H9 (cell line): ENCODE measurements around the gene S100A7A. TPM values are rescaled to one million over a fixed set of nuclear protein-coding genes. Genes with fewer than 3 reads are reported as not detected.

Source experiments
- DNase-seq: peaks from one replicate; pipeline ENCODE4 v3.0.0-alpha.2; 2017
- H2AFZ ChIP-seq: one replicate; pipeline ENCODE4 v1.6.1; 2013; ENCODE audit warnings: mild to moderate bottlenecking, low read length, control low read depth, moderate library complexity
- H2AK5ac ChIP-seq: 2 replicates; pipeline ENCODE4 v1.6.1; 2013; ENCODE audit warnings: low read length, control low read depth, mixed read lengths; ENCODE audit not compliant: insufficient read length
- H2BK120ac ChIP-seq: one replicate; pipeline ENCODE4 v1.6.1; 2013; ENCODE audit warnings: low read depth, mild to moderate bottlenecking, low read length, control low read depth, inconsistent platforms; ENCODE audit not compliant: poor library complexity, severe bottlenecking
- H2BK12ac ChIP-seq: 2 replicates; pipeline ENCODE4 v1.6.1; 2013; ENCODE audit warnings: low read length, control low read depth, mixed read lengths, low read depth; ENCODE audit not compliant: insufficient read length
- H2BK15ac ChIP-seq: 2 replicates; pipeline ENCODE4 v1.6.1; 2013; ENCODE audit warnings: low read depth, low read length, control low read depth
- H2BK20ac ChIP-seq: one replicate; pipeline ENCODE4 v1.6.1; 2013; ENCODE audit warnings: low read depth, mild to moderate bottlenecking, low read length, control low read depth, inconsistent platforms; ENCODE audit not compliant: poor library complexity, severe bottlenecking
- H2BK5ac ChIP-seq: 2 replicates; pipeline ENCODE4 v1.6.1; 2013; ENCODE audit warnings: low read length, control low read depth, mixed read lengths; ENCODE audit not compliant: insufficient read length
- H3K14ac ChIP-seq: 2 replicates; pipeline ENCODE4 v1.6.1; 2013; ENCODE audit warnings: low read length, control low read depth; ENCODE audit not compliant: insufficient read depth
- H3K18ac ChIP-seq: 2 replicates; pipeline ENCODE4 v1.6.1; 2013; ENCODE audit warnings: low read depth, mild to moderate bottlenecking, mixed read lengths, low read length, control low read depth; ENCODE audit not compliant: insufficient read length
- H3K23ac ChIP-seq: 2 replicates; pipeline ENCODE4 v1.6.1; 2013; ENCODE audit warnings: low read length, control low read depth, mixed read lengths, low read depth; ENCODE audit not compliant: insufficient read length
- H3K23me2 ChIP-seq: 2 replicates; pipeline ENCODE4 v1.6.1; 2013; ENCODE audit warnings: low read depth, mild to moderate bottlenecking, mixed read lengths, low read length, control low read depth; ENCODE audit not compliant: insufficient read length, poor library complexity, severe bottlenecking
- H3K27ac ChIP-seq: 2 replicates; pipeline ENCODE4 v1.5.1; 2013; ENCODE audit warnings: low read length, control low read depth, mixed read lengths, low read depth; ENCODE audit not compliant: insufficient read length
- H3K27me3 ChIP-seq: 2 replicates; pipeline ENCODE4 v1.6.1; 2013; ENCODE audit warnings: low read length, control low read depth, inconsistent platforms; ENCODE audit not compliant: insufficient read depth
- H3K4ac ChIP-seq: 2 replicates; pipeline ENCODE4 v1.6.1; 2013; ENCODE audit warnings: low read depth, mild to moderate bottlenecking, control low read depth, inconsistent platforms, low read length, moderate library complexity
- H3K4me1 ChIP-seq: 2 replicates; pipeline ENCODE4 v1.6.1; 2013; ENCODE audit warnings: low read length, control low read depth, inconsistent platforms; ENCODE audit not compliant: insufficient read depth
- H3K4me2 ChIP-seq: 2 replicates; pipeline ENCODE4 v1.6.1; 2013; ENCODE audit warnings: low read length, control low read depth, mixed read lengths; ENCODE audit not compliant: insufficient read length, insufficient read depth
- H3K56ac ChIP-seq: 2 replicates; pipeline ENCODE4 v1.6.1; 2013; ENCODE audit warnings: low read depth, mild to moderate bottlenecking, mixed read lengths, low read length, control low read depth; ENCODE audit not compliant: insufficient read length
- H3K79me1 ChIP-seq: 2 replicates; pipeline ENCODE4 v1.6.1; 2013; ENCODE audit warnings: low read depth, mild to moderate bottlenecking, moderate library complexity, low read length, control low read depth, inconsistent platforms; ENCODE audit not compliant: insufficient read depth, poor library complexity, severe bottlenecking
- H3K79me2 ChIP-seq: 2 replicates; pipeline ENCODE4 v1.6.1; 2013; ENCODE audit warnings: low read length, control low read depth, inconsistent platforms; ENCODE audit not compliant: insufficient read depth
- H3K9ac ChIP-seq: 2 replicates; pipeline ENCODE4 v1.6.1; 2013; ENCODE audit warnings: low read length, control low read depth, mixed read lengths; ENCODE audit not compliant: insufficient read length; ENCODE audit errors: extremely low read depth
- H3K9me3 ChIP-seq: one replicate; pipeline ENCODE4 v1.6.1; 2013; ENCODE audit warnings: low read depth, low read length, inconsistent platforms; ENCODE audit not compliant: control insufficient read depth
- H3T11ph ChIP-seq: one replicate; pipeline ENCODE4 v1.6.1; 2013; ENCODE audit warnings: mild to moderate bottlenecking, low read length, control low read depth, inconsistent platforms
- H4K20me1 ChIP-seq: one replicate; pipeline ENCODE4 v1.6.1; 2013; ENCODE audit not compliant: control insufficient read depth, insufficient read length, insufficient read depth
- H4K5ac ChIP-seq: 2 replicates; pipeline ENCODE4 v1.6.1; 2013; ENCODE audit warnings: low read depth, mild to moderate bottlenecking, mixed read lengths, low read length, control low read depth; ENCODE audit not compliant: insufficient read length
- H4K8ac ChIP-seq: replicated peaks from 2 replicates; pipeline ENCODE4 v1.6.1; 2013; ENCODE audit warnings: low read length, control low read depth, mixed read lengths, low read depth; ENCODE audit not compliant: insufficient read length
- H4K91ac ChIP-seq: 2 replicates; pipeline ENCODE4 v1.6.1; 2013; ENCODE audit warnings: low read depth, mild to moderate bottlenecking, moderate library complexity, mixed read lengths, low read length, control low read depth; ENCODE audit not compliant: insufficient read length
- H3K27ac Mint-ChIP-seq, 3 experiments: 2 replicates in 2 of 3; 3 replicates in 1 of 3; pipeline ENCODE4 v1.8.0; 2020 to 2021; ENCODE audit warnings: mixed read lengths in 3 of 3, mild to moderate bottlenecking in 1 of 3, moderate library complexity in 1 of 3
- H3K27me3 Mint-ChIP-seq: 2 replicates; pipeline ENCODE4 v1.8.0; 2021; ENCODE audit warnings: low read depth, mild to moderate bottlenecking, moderate library complexity, mixed read lengths
- H3K36me3 Mint-ChIP-seq, 3 experiments: 2 replicates in 2 of 3; 3 replicates in 1 of 3; pipeline ENCODE4 v1.8.0; 2020 to 2021; ENCODE audit warnings: low read depth in 3 of 3, mixed read lengths in 3 of 3; ENCODE audit not compliant: insufficient read depth in 1 of 3
- H3K4me1 Mint-ChIP-seq, 2 experiments: 2 replicates each; pipeline ENCODE4 v1.8.0; 2020; ENCODE audit warnings: mixed read lengths in 2 of 2
- H3K4me3 Mint-ChIP-seq, 2 experiments: 2 replicates in 1 of 2; 3 replicates in 1 of 2; pipeline ENCODE4 v1.8.0; 2020 to 2021; ENCODE audit warnings: mild to moderate bottlenecking in 2 of 2, mixed read lengths in 2 of 2, moderate library complexity in 1 of 2
- H3K9me3 Mint-ChIP-seq, 2 experiments: 2 replicates in 1 of 2; 3 replicates in 1 of 2; pipeline ENCODE4 v1.8.0; 2020; ENCODE audit warnings: mild to moderate bottlenecking in 2 of 2, mixed read lengths in 2 of 2, moderate library complexity in 1 of 2
- CTCF ChIP-seq: fragments of 200-600 bp; sonication (generic); conservative IDR thresholded peaks from 3 replicates; pipeline ENCODE4 v1.8.0; 2021; ENCODE audit warnings: antibody characterized with exemption, mild to moderate bottlenecking
- WGBS: extraction: QIAGEN DNeasy Blood & Tissue Kit; methylation state at CpG from one replicate; pipeline ENCODE4 v1.1.7; 2013; ENCODE audit warnings: missing lambda C conversion rate, low lambda C conversion rate, mixed read lengths; ENCODE audit not compliant: insufficient read length; ENCODE audit errors: extremely low coverage; 5-methylcytosine and 5-hydroxymethylcytosine counted together
- total RNA-seq: library from RNA; stranded (reverse); gene quantifications from 2 replicates; pipeline ENCODE4 v1.2.1, GENCODE V29; 2021

The S100A7A gene
- total RNA-seq, 1 experiment from 2014 or later: not detected

- H3K27ac ChIP-seq: no peak overlapping the region
- no peak overlapping the region for H3K23ac ChIP-seq
- H2BK5ac ChIP-seq: no peak overlapping the region
- peaks cover 9% of the 10 kb centered on the region for H3K27me3 Mint-ChIP-seq
- DNase-seq: no peak
- no peak overlapping the region for H4K8ac ChIP-seq
- H3K36me3 Mint-ChIP-seq: no peaks in the 10 kb centered on the region
- no peak overlapping the region for H3K4me2 ChIP-seq
- H3K4me3 Mint-ChIP-seq: no peak overlapping the region
- H2BK12ac ChIP-seq: no peak overlapping the region
- no peak overlapping the region for H3K27ac Mint-ChIP-seq
- no peak overlapping the region for H3K9ac ChIP-seq
- H4K20me1 ChIP-seq: no peaks in the 10 kb centered on the region
- H3K79me2 ChIP-seq: no peaks in the 10 kb centered on the region
- H3K4me1 Mint-ChIP-seq: peaks cover 0 to 2% of the 10 kb centered on the region in 2 experiments; a peak in 1 of 4 replicates
- no peak overlapping the region for H3K56ac ChIP-seq
- H3K27me3 ChIP-seq: no peaks in the 10 kb centered on the region
- no peak for TF ChIP-seq CTCF
- H3K9me3 ChIP-seq: no peaks in the 10 kb centered on the region
- H3K9me3 Mint-ChIP-seq: no peaks in the 10 kb centered on the region
- no peak overlapping the region for H2BK20ac ChIP-seq
- H4K5ac ChIP-seq: no peak overlapping the region
- no peak overlapping the region for H3K14ac ChIP-seq
- no peak overlapping the region for H2AK5ac ChIP-seq
- no peaks in the 10 kb centered on the region for H3K23me2 ChIP-seq
- no peak overlapping the region for H2BK120ac ChIP-seq
- WGBS: no CpG with 5 or more reads among the region's 1 CpG
- no peak overlapping the region for H3K18ac ChIP-seq
- H3T11ph ChIP-seq: no peak overlapping the region
- no peaks in the 10 kb centered on the region for H3K79me1 ChIP-seq
- H4K91ac ChIP-seq: no peak overlapping the region
- no peaks in the 10 kb centered on the region for H3K4me1 ChIP-seq
- no peak overlapping the region for H2BK15ac ChIP-seq
- H3K4ac ChIP-seq: no peak overlapping the region
- no peak overlapping the region for H2AFZ ChIP-seq
Observed at GRCh38 chr1:153389401-153389800, 26.9 kb upstream of the S100A7A start.
